GM12874 (cell line): Measurements from ENCODE around the gene CLIC4.

ENCODE experiments used
- TF ChIP-seq, protein P1 (sequence below): IDR thresholded peaks from 2 replicates; pipeline ENCODE4 v1.5.1; 2011; ENCODE audit warnings: low read depth, mild to moderate bottlenecking, control low read depth, low read length, moderate library complexity; ENCODE audit not compliant: insufficient read depth

CLIC4 gene

DNA sequence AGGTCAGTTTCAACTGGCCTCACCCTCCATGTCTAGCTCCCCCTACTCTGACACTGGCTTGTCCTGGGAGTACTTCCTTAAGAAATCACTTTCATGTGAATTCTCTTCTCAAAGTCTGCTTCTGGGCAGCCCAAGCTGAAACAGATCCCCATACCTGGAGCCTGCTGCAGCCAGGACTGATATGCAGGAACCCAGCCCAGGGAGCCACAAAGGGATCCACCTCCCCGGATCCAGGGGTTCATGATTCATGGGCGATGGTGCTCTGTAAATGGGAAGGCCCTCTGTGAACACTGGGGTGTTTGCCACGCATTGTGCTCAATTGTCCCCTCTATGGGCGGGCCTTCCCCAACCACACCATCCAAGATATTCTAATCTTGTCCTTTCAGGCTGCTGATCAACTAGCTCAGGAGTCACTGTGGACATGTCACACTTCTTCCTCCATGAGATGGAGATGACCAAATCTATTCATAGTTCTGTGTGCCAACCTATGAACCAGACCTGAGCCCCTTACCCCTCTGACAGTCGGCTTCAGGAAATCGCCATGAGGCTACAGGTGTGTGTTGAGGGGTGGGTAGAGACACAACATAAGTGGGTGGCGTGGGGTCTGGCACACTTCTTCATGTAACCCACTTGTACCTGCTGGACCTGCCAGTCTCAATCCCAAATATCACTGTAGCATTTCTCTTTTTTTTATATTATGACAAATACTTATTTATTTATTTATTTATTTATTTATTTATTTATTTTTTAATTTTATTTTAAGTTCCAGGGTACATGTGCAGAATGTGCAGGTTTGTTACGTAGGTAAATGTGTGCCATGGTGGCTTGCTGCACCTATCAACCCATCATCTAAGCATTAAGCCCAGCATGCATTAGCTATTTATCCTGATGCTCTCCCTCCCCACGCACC, 143.1 kb downstream of the CLIC4 start:
- TF ChIP-seq, protein P1, sequence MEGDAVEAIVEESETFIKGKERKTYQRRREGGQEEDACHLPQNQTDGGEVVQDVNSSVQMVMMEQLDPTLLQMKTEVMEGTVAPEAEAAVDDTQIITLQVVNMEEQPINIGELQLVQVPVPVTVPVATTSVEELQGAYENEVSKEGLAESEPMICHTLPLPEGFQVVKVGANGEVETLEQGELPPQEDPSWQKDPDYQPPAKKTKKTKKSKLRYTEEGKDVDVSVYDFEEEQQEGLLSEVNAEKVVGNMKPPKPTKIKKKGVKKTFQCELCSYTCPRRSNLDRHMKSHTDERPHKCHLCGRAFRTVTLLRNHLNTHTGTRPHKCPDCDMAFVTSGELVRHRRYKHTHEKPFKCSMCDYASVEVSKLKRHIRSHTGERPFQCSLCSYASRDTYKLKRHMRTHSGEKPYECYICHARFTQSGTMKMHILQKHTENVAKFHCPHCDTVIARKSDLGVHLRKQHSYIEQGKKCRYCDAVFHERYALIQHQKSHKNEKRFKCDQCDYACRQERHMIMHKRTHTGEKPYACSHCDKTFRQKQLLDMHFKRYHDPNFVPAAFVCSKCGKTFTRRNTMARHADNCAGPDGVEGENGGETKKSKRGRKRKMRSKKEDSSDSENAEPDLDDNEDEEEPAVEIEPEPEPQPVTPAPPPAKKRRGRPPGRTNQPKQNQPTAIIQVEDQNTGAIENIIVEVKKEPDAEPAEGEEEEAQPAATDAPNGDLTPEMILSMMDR: no peak

DNA sequence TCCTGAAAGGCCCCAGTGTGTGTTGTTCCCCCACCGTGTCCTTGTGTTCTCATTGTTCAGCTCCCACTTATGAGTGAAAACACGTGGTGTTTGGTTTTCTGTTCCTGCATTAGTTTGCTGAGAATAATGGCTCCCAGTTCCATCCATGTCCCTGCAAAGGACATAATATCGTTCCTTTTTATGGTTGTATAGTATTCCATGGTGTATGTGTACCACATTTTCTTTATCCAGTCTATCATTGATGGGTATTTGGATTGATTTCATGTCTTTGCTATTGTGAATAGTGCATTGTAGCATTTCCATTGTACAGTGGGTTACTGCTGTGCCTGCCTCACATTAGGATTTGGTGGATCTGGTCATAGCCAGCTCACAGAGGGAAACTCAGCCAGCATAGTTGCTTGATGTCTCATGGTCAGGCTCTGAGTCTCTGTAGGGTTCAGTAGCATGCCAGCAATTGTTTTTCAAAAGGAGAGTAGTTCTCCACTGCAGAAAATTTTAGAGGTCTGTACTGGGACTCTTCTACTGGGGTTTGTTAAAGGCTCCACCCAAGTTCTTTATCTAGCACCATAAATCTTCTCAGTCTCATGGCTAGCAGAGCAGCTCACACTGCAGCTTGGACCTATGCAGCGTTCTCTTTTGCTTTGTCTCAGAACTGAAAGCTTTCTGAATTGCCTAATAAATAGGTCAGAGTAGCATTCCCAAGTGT, 143.9 kb downstream of the CLIC4 start:
- TF ChIP-seq, protein P1: no peak

DNA sequence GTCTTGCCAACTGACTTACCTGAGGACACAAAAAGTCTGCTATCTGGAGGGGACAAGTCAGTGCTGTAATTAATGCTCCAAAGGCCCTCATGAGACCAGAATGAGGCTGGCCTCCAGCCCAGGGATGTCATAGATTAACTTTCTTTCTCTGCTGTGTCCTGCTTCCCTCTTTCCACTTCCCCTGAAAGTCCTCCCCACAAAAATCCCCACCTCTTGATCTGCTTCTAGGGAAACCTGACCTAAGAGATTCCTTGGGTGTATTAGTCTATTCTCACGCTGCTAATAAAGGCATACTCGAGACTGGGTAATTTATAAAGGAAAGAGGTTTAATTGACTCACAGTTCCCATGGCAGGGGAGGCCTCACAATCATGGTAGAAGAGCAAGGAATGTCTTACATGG, 145.6 kb downstream of the CLIC4 start:
- TF ChIP-seq, protein P1: no peak

DNA sequence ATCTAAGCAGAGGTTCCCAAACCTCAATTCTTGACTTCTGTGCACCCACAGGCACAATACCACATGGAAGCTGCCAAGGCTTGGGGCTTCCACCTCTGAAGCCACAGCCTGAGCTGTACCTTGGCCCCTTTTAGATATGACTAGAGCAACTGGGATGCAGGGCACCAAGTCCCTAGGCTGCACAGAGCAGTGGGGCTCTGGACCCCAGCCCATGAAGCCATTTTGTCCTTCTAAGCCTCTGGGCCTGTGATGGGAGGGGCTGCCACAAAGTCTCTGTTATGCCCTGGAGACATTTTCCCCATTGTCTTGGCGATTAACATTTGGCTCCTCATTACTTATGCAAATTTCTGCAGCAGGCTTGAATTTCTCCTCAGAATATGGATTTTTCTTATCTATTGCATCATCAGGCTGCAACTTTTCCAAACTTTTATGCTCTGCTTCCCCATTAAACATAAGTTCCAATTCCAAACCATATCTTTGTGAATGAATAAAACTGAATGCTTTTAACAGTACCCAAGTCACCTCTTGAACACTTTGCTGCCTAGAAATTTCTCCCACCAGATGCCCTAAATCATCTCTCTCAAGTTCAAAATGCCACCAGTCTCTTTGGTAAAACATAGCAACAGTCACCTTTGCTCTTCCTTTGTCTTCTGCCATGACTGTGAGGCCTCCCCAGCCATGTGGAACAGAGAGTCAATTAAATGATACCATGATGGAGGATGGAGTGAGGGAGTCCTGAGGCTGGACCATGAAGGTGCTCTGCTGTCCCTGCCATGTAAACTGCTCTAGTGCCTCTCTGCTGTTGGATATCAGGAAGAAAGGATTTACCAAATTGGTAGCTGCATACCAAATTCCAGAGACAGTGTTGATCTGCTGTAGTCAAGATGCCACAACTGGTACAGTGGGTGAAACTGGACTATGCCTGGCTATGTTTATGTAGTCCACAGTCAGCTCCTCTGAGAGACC, 147.2 kb downstream of the CLIC4 start:
- TF ChIP-seq, protein P1: no peak

DNA sequence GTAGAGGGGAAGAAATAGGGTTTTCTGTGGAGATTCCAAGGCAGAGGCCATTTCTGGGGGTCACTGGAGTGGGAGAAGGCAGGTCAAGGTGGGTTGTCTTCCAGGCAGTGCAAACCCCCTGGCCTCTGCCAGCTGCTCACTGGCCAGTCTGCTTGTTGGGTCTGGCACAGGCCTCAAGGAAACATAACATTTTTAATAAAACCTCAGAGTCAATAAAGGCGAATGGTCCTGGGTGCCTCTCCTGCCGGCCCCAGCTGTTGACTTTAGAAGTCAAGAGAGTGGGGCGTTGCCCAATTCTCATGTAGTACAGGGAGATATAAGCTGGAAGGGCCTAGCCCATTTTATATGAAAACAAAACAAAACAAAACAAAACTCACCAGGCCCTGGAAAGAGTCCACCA, 148.2 kb downstream of the CLIC4 start:
- TF ChIP-seq, protein P1: no peak
